ENCODE data around the gene MEGF10. TPM values are rescaled to one million over a fixed set of nuclear protein-coding genes. Genes with fewer than 3 reads are reported as not detected.
"Not testable (repeated sequence)": the region's sequence is repeated elsewhere in the genome, so short reads cannot be mapped to it uniquely, and the experiment has no call there.

Gene MEGF10
- total and polyA plus RNA-seq, 10 of the 15 experiments (the other 5 are each of a cell fraction or from before 2014, with no cell fraction given) = 0.03 to 0.21 (median 0.05) TPM; not detected in 5

DNA sequence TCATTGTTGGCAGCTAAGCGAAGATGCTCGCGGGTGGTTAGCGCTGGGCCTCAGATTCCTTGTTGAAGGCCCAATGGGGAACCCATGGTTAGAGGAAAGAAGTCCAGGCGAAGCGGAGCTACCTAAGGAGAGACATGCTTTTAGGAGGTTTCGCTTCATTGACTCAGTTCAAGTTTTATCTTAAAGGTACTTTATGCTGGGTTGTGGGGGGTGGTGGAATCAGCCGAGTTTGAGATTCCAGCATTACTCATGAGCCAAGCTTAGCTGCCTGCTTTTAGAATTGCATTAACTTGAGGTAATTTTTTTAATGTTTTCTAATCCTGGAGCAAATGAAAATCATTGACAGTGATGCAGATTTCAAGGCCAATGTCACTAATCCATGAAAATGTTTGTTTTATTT, 16.1 kb downstream of the MEGF10 start (continued):
- TF ChIP-seq GATAD2B (conservative IDR thresholded peaks at IDR 0.05; ENCODE audit: low read depth) = no peak

DNA sequence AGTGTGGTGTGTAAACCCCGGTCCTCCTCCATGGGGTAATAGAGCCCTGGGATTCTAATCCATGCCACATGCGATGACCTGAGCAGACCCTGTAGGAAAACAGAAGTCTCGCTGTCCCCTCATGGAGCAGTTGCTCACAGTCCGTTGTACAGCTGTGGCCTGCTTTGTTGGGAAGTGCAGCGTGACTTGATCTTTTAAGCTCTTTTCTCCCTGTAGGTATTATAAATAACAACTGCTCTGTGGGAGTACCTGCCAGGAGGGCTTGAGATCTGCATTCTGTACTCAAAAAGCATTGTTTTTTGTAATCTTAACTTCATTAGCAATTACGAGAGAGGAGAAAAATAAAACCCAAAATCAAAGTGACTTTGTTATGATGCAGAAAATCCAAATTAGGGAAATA, 17.3 kb downstream of the MEGF10 start:
- ChIA-PET CTCF (no interaction called here), POLR2A (no interaction called here), SMC1A (ENCODE audit: uncharacterized antibody, unreplicated experiment) (no interaction called here), RAD21 (ENCODE audit: unreplicated experiment) (no interaction called here)
- Histone ChIP-seq H3K27me3 (replicated peaks in 1 of 2; ENCODE audit: control insufficient read depth in 2 of 2, insufficient read depth in 2 of 2, low read length in 1 of 2) (no peaks in the 10 kb centered on the region; a peak in 1 of 4 replicates), H2AFZ (ENCODE audit: control insufficient read depth, low read depth, low read length) (no peak overlapping the region), H3K4me3 (no peak overlapping the region), H4K20me1 (ENCODE audit: control insufficient read depth, insufficient read depth) (no peaks in the 10 kb centered on the region), H3K9ac (ENCODE audit: control insufficient read depth, insufficient read depth, low read length) (no peak overlapping the region), H3K9me3 (replicated peaks; ENCODE audit: control insufficient read depth, insufficient read depth, low read length) (no peaks in the 10 kb centered on the region), H3K79me2 (ENCODE audit: control insufficient read depth, insufficient read depth, low read length) (no peaks in the 10 kb centered on the region), H3K27ac (ENCODE audit: control insufficient read depth, insufficient read depth) (no peak overlapping the region), H3K4me2 (ENCODE audit: control insufficient read depth, insufficient read depth) (no peak overlapping the region), H3K36me3 (ENCODE audit: control insufficient read depth in 2 of 2, insufficient read depth in 2 of 2, low read length in 1 of 2) (no peaks in the 10 kb centered on the region), H3K4me1 (ENCODE audit: control insufficient read depth, insufficient read depth, low read length) (no peaks in the 10 kb centered on the region)
- 51% methylated on average over 6 of the region's 6 CpGs for WGBS (ENCODE audit: insufficient coverage, insufficient replicate concordance, low lambda C conversion rate, missing lambda C conversion rate)
- TF ChIP-seq ZBED1 (IDR thresholded peaks at IDR 0.05; ENCODE audit: borderline replicate concordance) (no peak), SMC3 (IDR thresholded peaks at IDR 0.05; ENCODE audit: borderline replicate concordance, low read length) (no peak), PAX8 (IDR thresholded peaks at IDR 0.05) (no peak), BRCA1 (IDR thresholded peaks at IDR 0.05; ENCODE audit: low read depth, low read length) (no peak), KDM1A (IDR thresholded peaks at IDR 0.05; ENCODE audit: borderline replicate concordance) (no peak), DPF2 (IDR thresholded peaks at IDR 0.05) (no peak), TARDBP (IDR thresholded peaks at IDR 0.05; ENCODE audit: borderline replicate concordance) (no peak), GATAD2B (conservative IDR thresholded peaks at IDR 0.05; ENCODE audit: low read depth) (no peak), USF1 (IDR thresholded peaks at IDR 0.05; ENCODE audit: borderline replicate concordance, extremely low read length, insufficient read depth, low read depth, low read length) (no peak), JUNB (IDR thresholded peaks at IDR 0.05) (no peak), ASH2L (IDR thresholded peaks at IDR 0.05; ENCODE audit: borderline replicate concordance, low read depth) (no peak), BHLHE40 (IDR thresholded peaks at IDR 0.05; ENCODE audit: borderline replicate concordance in 1 of 2, low read depth in 2 of 2, low read length in 1 of 2) (no peak), SREBF2 (IDR thresholded peaks at IDR 0.05; ENCODE audit: low read length) (no peak), SUZ12 (IDR thresholded peaks at IDR 0.05; ENCODE audit: unreplicated experiment) (no peak), NFYB (IDR thresholded peaks at IDR 0.05; ENCODE audit: insufficient read depth, low read depth, low read length) (no peak), SRF (IDR thresholded peaks at IDR 0.05; ENCODE audit: low read depth in 2 of 2, low read length in 2 of 2) (no peak), POLR2A (IDR thresholded peaks at IDR 0.05; ENCODE audit: low read depth, low read length) (no peak), IKZF1 (conservative IDR thresholded peaks at IDR 0.05) (no peak)
- TF ChIP-seq, protein P1, sequence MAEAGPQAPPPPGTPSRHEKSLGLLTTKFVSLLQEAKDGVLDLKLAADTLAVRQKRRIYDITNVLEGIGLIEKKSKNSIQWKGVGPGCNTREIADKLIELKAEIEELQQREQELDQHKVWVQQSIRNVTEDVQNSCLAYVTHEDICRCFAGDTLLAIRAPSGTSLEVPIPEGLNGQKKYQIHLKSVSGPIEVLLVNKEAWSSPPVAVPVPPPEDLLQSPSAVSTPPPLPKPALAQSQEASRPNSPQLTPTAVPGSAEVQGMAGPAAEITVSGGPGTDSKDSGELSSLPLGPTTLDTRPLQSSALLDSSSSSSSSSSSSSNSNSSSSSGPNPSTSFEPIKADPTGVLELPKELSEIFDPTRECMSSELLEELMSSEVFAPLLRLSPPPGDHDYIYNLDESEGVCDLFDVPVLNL (IDR thresholded peaks at IDR 0.05; ENCODE audit: low read depth, low read length) = no peak
- in situ Hi-C loops (cut with MboI) (no loop called here), intact Hi-C loops (cut with micrococcal nuclease; ENCODE audit: unreplicated experiment) (no loop called here)
- ATAC-seq = no peak
- no TSS peak for BruUV-seq (replicated peaks)
- no peak for DNase-seq (ENCODE audit: low read depth, low spot score)
- no peak for FAIRE-seq

DNA sequence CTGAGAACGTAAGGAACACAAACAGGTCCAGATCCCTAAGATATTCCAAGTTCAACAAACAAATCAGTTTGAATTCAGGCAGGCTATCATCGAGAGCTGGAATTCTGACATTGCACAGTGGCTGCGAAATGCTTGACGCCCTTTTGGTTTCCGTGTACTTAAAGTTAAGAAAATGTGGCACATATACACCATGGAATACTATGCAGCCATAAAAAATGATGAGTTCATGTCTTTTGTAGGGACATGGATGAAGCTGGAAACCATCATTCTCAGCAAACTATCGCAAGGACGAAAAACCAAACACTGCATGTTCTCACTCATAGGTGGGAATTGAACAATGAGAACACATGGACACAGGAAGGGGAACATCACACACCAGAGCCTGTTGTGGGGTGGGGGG, 17.7 kb downstream of the MEGF10 start:
- RAD21 ChIA-PET (ENCODE audit: unreplicated experiment); ATAC-seq; intact Hi-C loops (cut with micrococcal nuclease; ENCODE audit: unreplicated experiment); H3K9ac ChIP-seq (ENCODE audit: control insufficient read depth, insufficient read depth, low read length); H3K79me2 ChIP-seq (ENCODE audit: control insufficient read depth, insufficient read depth, low read length); H3K4me2 ChIP-seq (ENCODE audit: control insufficient read depth, insufficient read depth); BruUV-seq (replicated peaks); H4K20me1 ChIP-seq (ENCODE audit: control insufficient read depth, insufficient read depth); FAIRE-seq; H2AFZ ChIP-seq (ENCODE audit: control insufficient read depth, low read depth, low read length); H3K9me3 ChIP-seq (replicated peaks; ENCODE audit: control insufficient read depth, insufficient read depth, low read length); H3K4me3 ChIP-seq; CTCF ChIA-PET; H3K27ac ChIP-seq (ENCODE audit: control insufficient read depth, insufficient read depth); DNase-seq (ENCODE audit: low read depth, low spot score); H3K27me3 ChIP-seq (replicated peaks in 1 of 2; ENCODE audit: control insufficient read depth in 2 of 2, insufficient read depth in 2 of 2, low read length in 1 of 2); H3K36me3 ChIP-seq (ENCODE audit: control insufficient read depth in 2 of 2, insufficient read depth in 2 of 2, low read length in 1 of 2); SMC1A ChIA-PET (ENCODE audit: uncharacterized antibody, unreplicated experiment); in situ Hi-C loops (cut with MboI); H3K4me1 ChIP-seq (ENCODE audit: control insufficient read depth, insufficient read depth, low read length): not testable (repeated sequence)
- POLR2A ChIA-PET = interaction anchor here (0.6 kb wide), 1 partner anchor 12 kb away, joined by 3 read pairs; no protein-coding TSS in a partner anchor
- 51% methylated on average over 5 of the region's 7 CpGs for WGBS (ENCODE audit: insufficient coverage, insufficient replicate concordance, low lambda C conversion rate, missing lambda C conversion rate)
